Effector memory CD8-positive, alpha-beta T cell (primary cell): ENCODE measurements around the gene ACRBP.
A peak's percentile ranks its signal among the peaks of the same experiment; 100 is the strongest.
"Not testable (repeated sequence)": the region's sequence is repeated elsewhere in the genome, so short reads cannot be mapped to it uniquely, and the experiment has no call there.

Source experiments
- ATAC-seq: fragments of 150-1000 bp; cut with Tn5 transposase; replicated peaks from 2 replicates; pipeline ENCODE4 v1.10.0; 2021; ENCODE audit warnings: mild to moderate bottlenecking, moderate library complexity
- DNase-seq, 3 experiments: peaks; one replicate each; pipeline ENCODE4 v3.0.0; 2021
- H3K27ac Mint-ChIP-seq, 2 donors: one replicate each; pipeline ENCODE4 v1.8.0; 2022; ENCODE audit warnings: mild to moderate bottlenecking in 2 of 2, mixed read lengths in 2 of 2, moderate library complexity in 2 of 2
- H3K27me3 Mint-ChIP-seq, 2 donors: one replicate each; pipeline ENCODE4 v1.8.0; 2022; ENCODE audit warnings: mixed read lengths in 2 of 2
- H3K36me3 Mint-ChIP-seq: one replicate; pipeline ENCODE4 v1.8.0; 2022; ENCODE audit warnings: mild to moderate bottlenecking, moderate library complexity, mixed read lengths; ENCODE audit not compliant: insufficient read depth
- H3K4me1 Mint-ChIP-seq, 2 donors: one replicate each; pipeline ENCODE4 v1.8.0; 2022; ENCODE audit warnings: low read depth in 2 of 2, mixed read lengths in 2 of 2
- H3K4me3 Mint-ChIP-seq, 2 donors: one replicate each; pipeline ENCODE4 v1.8.0; 2022; ENCODE audit warnings: mild to moderate bottlenecking in 2 of 2, mixed read lengths in 2 of 2, moderate library complexity in 2 of 2
- H3K9me3 Mint-ChIP-seq, 2 donors: one replicate each; pipeline ENCODE4 v1.8.0; 2022; ENCODE audit warnings: mixed read lengths in 2 of 2

ACRBP gene

DNA sequence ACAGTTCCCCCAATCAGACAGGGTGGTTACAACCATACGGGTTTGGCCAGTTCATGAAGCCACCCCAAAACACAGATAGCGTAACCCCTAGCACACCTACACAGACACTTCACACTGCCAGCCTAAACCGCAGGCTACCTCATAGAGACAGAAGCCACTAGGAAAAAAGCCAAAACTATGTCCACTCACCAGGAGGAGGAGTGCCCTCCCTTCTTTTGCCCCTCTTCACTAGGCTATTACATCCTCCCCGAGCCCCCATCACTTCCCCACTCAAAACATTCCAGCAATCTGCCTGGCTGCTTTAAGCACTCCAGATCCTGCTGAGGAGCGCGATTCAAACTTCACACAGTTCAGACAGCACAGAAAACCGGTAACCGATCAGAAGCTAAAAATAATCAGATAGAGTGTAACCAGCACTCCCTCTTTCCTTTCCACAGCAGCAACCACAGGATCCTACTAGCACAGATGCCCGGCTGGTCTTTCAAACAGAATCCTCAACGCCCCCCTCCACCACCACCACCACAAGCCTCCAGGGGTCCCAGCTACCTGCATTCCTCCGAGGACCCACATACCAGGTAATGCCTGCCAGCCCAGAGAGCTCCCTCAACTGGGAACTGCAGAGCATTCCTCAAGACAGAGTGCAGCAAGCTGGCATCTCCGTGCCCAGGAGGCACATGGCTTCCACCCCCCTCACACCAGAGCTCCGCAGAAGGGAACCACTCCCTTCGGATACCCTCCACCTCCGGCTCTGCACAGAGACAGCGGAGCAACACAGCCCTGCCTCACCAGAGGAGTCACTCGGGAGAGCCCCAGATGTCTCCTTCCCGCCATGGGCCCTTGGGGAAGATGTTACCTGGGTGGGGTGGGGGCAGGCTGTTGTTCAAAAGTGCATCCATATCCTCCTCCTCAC, 41.6 kb downstream of the ACRBP start:
- Mint-ChIP-seq H3K27ac (peak overlapping the region in 1 of 2 donors; percentile 89), H3K27me3 (no peaks in the 10 kb centered on the region), H3K4me3 (no peak overlapping the region), H3K36me3 (peaks cover 41% of the 10 kb centered on the region), H3K4me1 (peaks cover 40 to 52% of the 10 kb centered on the region in 2 donors), H3K9me3 (no peaks in the 10 kb centered on the region)
- ATAC-seq = peak; percentile 52
- peak; percentile 51 for DNase-seq

DNA sequence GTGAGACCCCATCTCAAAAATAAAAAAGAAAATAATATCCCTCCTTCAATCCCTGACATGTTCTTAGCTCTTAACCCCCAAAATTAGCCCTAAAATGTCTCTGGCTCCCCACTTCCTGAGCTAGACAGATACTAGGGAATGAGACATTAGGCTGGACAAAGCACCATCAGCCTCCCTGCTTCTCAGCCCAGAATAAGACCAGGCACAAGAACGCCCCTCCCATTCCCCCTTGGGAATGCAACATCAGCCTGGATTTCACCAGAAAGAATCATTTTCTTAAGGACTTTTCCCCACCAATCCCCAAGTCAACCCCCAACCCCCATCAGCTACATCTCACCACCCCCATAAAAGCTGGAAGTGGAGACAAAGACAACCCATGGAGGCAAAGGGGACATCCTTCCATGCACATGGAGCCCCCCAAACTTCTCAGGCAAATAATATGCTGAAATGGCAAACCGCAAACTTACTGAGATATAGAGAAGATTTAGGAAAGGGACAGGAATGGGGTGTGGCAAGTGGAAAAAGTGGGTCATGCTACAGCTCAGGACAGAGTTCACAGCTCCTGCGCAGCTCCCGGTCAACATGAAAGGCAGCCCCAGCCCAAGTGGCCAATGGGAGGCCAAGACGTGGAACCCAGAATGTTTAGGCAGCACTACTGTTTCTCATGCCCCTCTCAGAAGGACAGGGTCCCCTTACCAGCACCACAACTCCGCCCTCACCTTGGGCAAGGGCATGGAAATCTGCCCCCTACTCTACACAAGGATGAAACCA, 42.8 kb downstream of the ACRBP start:
- no peak for ATAC-seq
- Mint-ChIP-seq H3K27me3 (no peaks in the 10 kb centered on the region), H3K36me3 (peaks cover 53% of the 10 kb centered on the region), H3K4me1 (peaks cover 40 to 52% of the 10 kb centered on the region in 2 donors), H3K4me3 (no peak overlapping the region), H3K9me3 (no peaks in the 10 kb centered on the region), H3K27ac (peak overlapping the region in 1 of 2 donors; percentile 89)
- DNase-seq = no peak

DNA sequence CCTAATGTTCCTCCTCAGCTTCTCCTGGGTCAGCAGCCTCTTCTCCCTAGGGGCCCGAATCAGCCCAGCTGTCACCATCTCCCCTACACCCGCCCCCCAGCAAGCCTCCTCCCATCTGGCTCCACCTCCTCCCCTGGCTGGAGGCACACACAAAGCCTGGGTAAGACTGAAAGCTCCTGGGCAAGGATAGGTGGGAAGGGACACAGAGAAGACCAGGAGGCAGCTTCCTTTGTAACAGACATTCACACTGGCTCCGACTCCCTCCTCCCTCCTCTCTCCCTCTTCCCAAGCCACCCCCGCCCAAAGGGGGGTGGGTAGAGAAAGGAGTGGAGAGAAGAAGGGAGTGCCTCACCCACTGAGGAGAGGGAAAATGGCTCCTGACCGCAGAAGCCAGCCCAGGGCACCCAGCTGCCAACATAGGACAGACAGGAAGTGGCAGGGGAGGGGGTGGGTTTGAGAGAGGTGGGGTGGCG, 44.1 kb downstream of the ACRBP start:
- no peaks in the 10 kb centered on the region for H3K27me3 Mint-ChIP-seq
- no peaks in the 10 kb centered on the region for H3K9me3 Mint-ChIP-seq
- H3K4me3 Mint-ChIP-seq = no peak overlapping the region
- H3K4me1 Mint-ChIP-seq = peaks cover 40 to 52% of the 10 kb centered on the region in 2 donors
- H3K36me3 Mint-ChIP-seq = peaks cover 67% of the 10 kb centered on the region
- peak overlapping the region in 1 of 2 donors; percentile 89 for H3K27ac Mint-ChIP-seq
- ATAC-seq (no peak), DNase-seq (no peak)

DNA sequence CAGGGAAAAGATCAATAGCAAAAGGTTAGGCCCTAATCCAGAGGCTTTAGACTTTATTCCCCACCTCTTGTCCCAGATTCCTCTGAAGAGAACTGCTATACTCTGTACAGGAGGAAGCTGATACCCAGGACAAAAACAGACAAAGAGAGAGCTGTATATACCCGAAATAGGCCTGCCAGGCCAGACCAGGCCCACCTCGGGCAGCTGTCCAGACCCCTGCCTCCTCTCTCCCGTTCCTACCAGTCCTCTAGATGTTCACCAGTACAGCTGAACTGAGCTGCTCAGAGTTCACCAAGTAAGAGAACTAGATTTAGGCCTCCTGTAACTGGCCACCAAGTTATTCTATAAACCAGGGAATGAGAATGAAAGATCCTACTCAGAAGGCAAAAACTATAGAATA, 44.7 kb downstream of the ACRBP start:
- Mint-ChIP-seq H3K4me1 (peaks cover 40 to 52% of the 10 kb centered on the region in 2 donors), H3K36me3 (peaks cover 73% of the 10 kb centered on the region), H3K27me3 (no peaks in the 10 kb centered on the region), H3K9me3 (no peaks in the 10 kb centered on the region), H3K27ac (peak overlapping the region in 1 of 2 donors; percentile 89), H3K4me3 (no peak overlapping the region)
- DNase-seq (no peak), ATAC-seq (no peak)

DNA sequence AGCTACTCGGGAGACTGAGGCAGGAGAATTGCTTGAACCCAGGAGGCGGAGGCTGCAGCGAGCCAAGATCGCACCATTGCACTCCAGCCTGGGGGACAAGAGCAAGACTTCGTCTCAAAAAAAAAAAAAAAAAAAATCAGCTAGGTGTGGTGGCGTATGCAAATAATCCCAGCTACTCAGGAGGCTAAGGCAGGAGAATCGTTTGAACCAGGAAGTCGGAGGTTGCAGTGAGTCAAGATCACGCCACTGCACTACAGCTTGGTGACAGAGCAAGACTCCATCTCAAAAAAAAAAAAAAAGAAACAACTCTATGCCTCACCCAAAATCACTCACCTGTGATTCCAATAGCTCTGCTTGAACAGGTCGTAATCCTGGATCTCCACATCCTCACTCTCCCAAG, 51.6 kb downstream of the ACRBP start:
- H3K27me3 Mint-ChIP-seq, DNase-seq, H3K4me3 Mint-ChIP-seq, ATAC-seq, H3K9me3 Mint-ChIP-seq: not testable (repeated sequence)
- Mint-ChIP-seq H3K4me1 (peaks cover 0 to 15% of the 10 kb centered on the region in 2 donors), H3K27ac (peak overlapping the region in 1 of 2 donors; percentile 51), H3K36me3 (peaks cover 100% of the 10 kb centered on the region)

DNA sequence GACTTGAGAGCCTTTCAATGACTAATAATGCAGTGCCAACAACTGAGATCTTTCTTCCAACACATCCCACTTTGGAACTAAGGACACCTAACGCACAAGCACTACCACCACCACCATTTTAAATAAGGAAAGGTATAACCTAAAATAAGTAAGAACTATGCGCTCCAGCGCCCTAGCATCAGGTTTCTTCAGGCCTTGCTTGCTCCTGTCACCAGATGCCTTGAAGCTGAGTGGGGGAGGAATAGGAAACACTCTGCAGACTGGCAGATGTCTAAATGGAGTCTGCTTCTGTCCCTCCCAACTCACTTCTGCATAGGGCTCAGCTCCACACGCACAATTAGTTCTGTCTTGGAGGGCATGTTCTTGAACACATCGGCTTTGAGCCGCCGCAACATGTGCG, 55.1 kb downstream of the ACRBP start:
- Mint-ChIP-seq H3K36me3 (peaks cover 100% of the 10 kb centered on the region), H3K9me3 (no peaks in the 10 kb centered on the region), H3K4me3 (no peak overlapping the region), H3K27me3 (no peaks in the 10 kb centered on the region), H3K27ac (peak overlapping the region in 1 of 2 donors; percentile 79), H3K4me1 (peaks cover 0 to 15% of the 10 kb centered on the region in 2 donors)
- ATAC-seq (no peak), DNase-seq (no peak)
